SK-N-MC (cell line): Measurements from ENCODE around the gene FSIP1.

ENCODE experiments used
- DNase-seq: peaks from one replicate; pipeline ENCODE4 v3.0.0-alpha.2; 2011; ENCODE audit warnings: low read depth, low spot score
- H3K27ac ChIP-seq: fragments of 200-600 bp; sonication (generic); 2 replicates; pipeline ENCODE4 v1.5.1; 2016; ENCODE audit warnings: mixed run types
- H3K36me3 ChIP-seq: fragments of 200-600 bp; sonication (generic); 2 replicates; pipeline ENCODE4 v1.6.1; 2017; ENCODE audit warnings: antibody characterized with exemption, low read length, mixed read lengths; ENCODE audit not compliant: insufficient read depth
- H3K4me3 ChIP-seq: fragments of 200-600 bp; sonication (generic); 2 replicates; pipeline ENCODE4 v1.5.1; 2016
- H3K9ac ChIP-seq: fragments of 200-600 bp; sonication (generic); 2 replicates; pipeline ENCODE4 v1.8.0; 2017; ENCODE audit warnings: mixed run types, mixed read lengths; ENCODE audit not compliant: insufficient read length
- H3K9me3 ChIP-seq: fragments of 200-600 bp; sonication (generic); 2 replicates; pipeline ENCODE4 v1.6.1; 2017; ENCODE audit warnings: low read depth, mild to moderate bottlenecking, antibody characterized with exemption, low read length, moderate library complexity, mixed read lengths
- EZH2 ChIP-seq: fragments of 200-600 bp; sonication (generic); IDR thresholded peaks from one replicate; pipeline ENCODE4 v1.6.1; 2017; ENCODE audit warnings: antibody characterized with exemption
- FOXP2 ChIP-seq: optimal IDR thresholded peaks from 2 replicates; pipeline ENCODE3; 2011; ENCODE audit warnings: mild to moderate bottlenecking, moderate library complexity; ENCODE audit not compliant: insufficient read depth; ENCODE audit errors: extremely low read length, control extremely low read depth
- POLR2AphosphoS5 ChIP-seq: IDR thresholded peaks from 2 replicates; pipeline ENCODE4 v1.6.1; 2012; ENCODE audit warnings: mild to moderate bottlenecking, low read depth, low read length, borderline replicate concordance

The FSIP1 gene

GRCh38 chr15:39808909-39809308 lies 26.3 kb upstream of the FSIP1 start:
- DNase-seq = no peak
- H3K9me3 ChIP-seq = no peaks in the 10 kb centered on the region
- H3K27ac ChIP-seq = no peak overlapping the region
- no peak overlapping the region for H3K4me3 ChIP-seq
- H3K36me3 ChIP-seq = no peaks in the 10 kb centered on the region
- no peak for TF ChIP-seq POLR2AphosphoS5
- no peak overlapping the region for H3K9ac ChIP-seq

GRCh38 chr15:39807791-39808190 lies 25.1 kb upstream of the FSIP1 start:
- H3K4me3 ChIP-seq = no peak overlapping the region
- TF ChIP-seq EZH2 (no peak), POLR2AphosphoS5 (no peak), FOXP2 (no peak)
- no peak overlapping the region for H3K9ac ChIP-seq
- no peaks in the 10 kb centered on the region for H3K36me3 ChIP-seq
- no peaks in the 10 kb centered on the region for H3K9me3 ChIP-seq
- no peak for DNase-seq
- H3K27ac ChIP-seq = no peak overlapping the region

GRCh38 chr15:39804026-39804425 lies 21.4 kb upstream of the FSIP1 start:
- no peaks in the 10 kb centered on the region for H3K36me3 ChIP-seq
- H3K4me3 ChIP-seq = no peak overlapping the region
- no peaks in the 10 kb centered on the region for H3K9me3 ChIP-seq
- no peak overlapping the region for H3K9ac ChIP-seq
- H3K27ac ChIP-seq = no peak overlapping the region
- TF ChIP-seq FOXP2 (no peak), EZH2 (no peak), POLR2AphosphoS5 (no peak)
- no peak for DNase-seq

- H3K9ac ChIP-seq = no peak overlapping the region
- H3K4me3 ChIP-seq = no peak overlapping the region
- TF ChIP-seq EZH2 (no peak), POLR2AphosphoS5 (no peak), FOXP2 (no peak)
- H3K27ac ChIP-seq = no peak overlapping the region
- no peaks in the 10 kb centered on the region for H3K36me3 ChIP-seq
- DNase-seq = no peak
- no peaks in the 10 kb centered on the region for H3K9me3 ChIP-seq
Observed at GRCh38 chr15:39803016-39803415, 20.4 kb upstream of the FSIP1 start.

GRCh38 chr15:39801641-39802309 lies 19.1 kb upstream of the FSIP1 start:
- no peak overlapping the region for H3K27ac ChIP-seq
- H3K4me3 ChIP-seq = no peak overlapping the region
- DNase-seq = no peak
- H3K9ac ChIP-seq = no peak overlapping the region
- no peak for TF ChIP-seq FOXP2
- TF ChIP-seq POLR2AphosphoS5 = no peak
- no peak for TF ChIP-seq EZH2
- H3K9me3 ChIP-seq = no peaks in the 10 kb centered on the region
- no peaks in the 10 kb centered on the region for H3K36me3 ChIP-seq

GRCh38 chr15:39799552-39800011 lies 16.9 kb upstream of the FSIP1 start:
- Histone ChIP-seq H3K4me3 (no peak overlapping the region), H3K9ac (no peak overlapping the region), H3K9me3 (no peaks in the 10 kb centered on the region), H3K36me3 (no peaks in the 10 kb centered on the region), H3K27ac (no peak overlapping the region)
- no peak for DNase-seq
- TF ChIP-seq FOXP2 = no peak
- TF ChIP-seq EZH2 = no peak
- TF ChIP-seq POLR2AphosphoS5 = no peak

- Histone ChIP-seq H3K36me3 (no peaks in the 10 kb centered on the region), H3K27ac (no peak overlapping the region), H3K9ac (no peak overlapping the region), H3K4me3 (no peak overlapping the region), H3K9me3 (no peaks in the 10 kb centered on the region)
- no peak for DNase-seq
- TF ChIP-seq POLR2AphosphoS5 (no peak), FOXP2 (no peak), EZH2 (no peak)
Observed at GRCh38 chr15:39798382-39798781, 15.7 kb upstream of the FSIP1 start.

- H3K9me3 ChIP-seq = no peaks in the 10 kb centered on the region
- H3K4me3 ChIP-seq = no peak overlapping the region
- H3K27ac ChIP-seq = no peak overlapping the region
- TF ChIP-seq POLR2AphosphoS5 (no peak), EZH2 (no peak), FOXP2 (no peak)
- H3K36me3 ChIP-seq = no peaks in the 10 kb centered on the region
- H3K9ac ChIP-seq = no peak overlapping the region
- DNase-seq = no peak
Observed at GRCh38 chr15:39797407-39797806, 14.8 kb upstream of the FSIP1 start.

GRCh38 chr15:39796601-39797000 lies 14.0 kb upstream of the FSIP1 start:
- no peak overlapping the region for H3K27ac ChIP-seq
- H3K36me3 ChIP-seq = no peaks in the 10 kb centered on the region
- H3K9me3 ChIP-seq = no peaks in the 10 kb centered on the region
- no peak for DNase-seq
- TF ChIP-seq FOXP2 (no peak), POLR2AphosphoS5 (no peak), EZH2 (no peak)
- H3K9ac ChIP-seq = no peak overlapping the region
- no peak overlapping the region for H3K4me3 ChIP-seq
